Stimulated activated naive CD8-positive, alpha-beta T cell treated with anti-CD3 and anti-CD28 coated beads, Interleukin-15, Interleukin-2, amounts not matched to agents 100 U/mL and 50 U/mL, for 24 hours (primary cell): ENCODE measurements around the gene NKX1-1.

Experiments
- ATAC-seq: fragments of 150-1000 bp; cut with Tn5 transposase; one replicate; pipeline ENCODE4 v1.10.0; 2021
- DNase-seq: peaks from one replicate; pipeline ENCODE4 v3.0.0; 2021

The NKX1-1 gene

DNA sequence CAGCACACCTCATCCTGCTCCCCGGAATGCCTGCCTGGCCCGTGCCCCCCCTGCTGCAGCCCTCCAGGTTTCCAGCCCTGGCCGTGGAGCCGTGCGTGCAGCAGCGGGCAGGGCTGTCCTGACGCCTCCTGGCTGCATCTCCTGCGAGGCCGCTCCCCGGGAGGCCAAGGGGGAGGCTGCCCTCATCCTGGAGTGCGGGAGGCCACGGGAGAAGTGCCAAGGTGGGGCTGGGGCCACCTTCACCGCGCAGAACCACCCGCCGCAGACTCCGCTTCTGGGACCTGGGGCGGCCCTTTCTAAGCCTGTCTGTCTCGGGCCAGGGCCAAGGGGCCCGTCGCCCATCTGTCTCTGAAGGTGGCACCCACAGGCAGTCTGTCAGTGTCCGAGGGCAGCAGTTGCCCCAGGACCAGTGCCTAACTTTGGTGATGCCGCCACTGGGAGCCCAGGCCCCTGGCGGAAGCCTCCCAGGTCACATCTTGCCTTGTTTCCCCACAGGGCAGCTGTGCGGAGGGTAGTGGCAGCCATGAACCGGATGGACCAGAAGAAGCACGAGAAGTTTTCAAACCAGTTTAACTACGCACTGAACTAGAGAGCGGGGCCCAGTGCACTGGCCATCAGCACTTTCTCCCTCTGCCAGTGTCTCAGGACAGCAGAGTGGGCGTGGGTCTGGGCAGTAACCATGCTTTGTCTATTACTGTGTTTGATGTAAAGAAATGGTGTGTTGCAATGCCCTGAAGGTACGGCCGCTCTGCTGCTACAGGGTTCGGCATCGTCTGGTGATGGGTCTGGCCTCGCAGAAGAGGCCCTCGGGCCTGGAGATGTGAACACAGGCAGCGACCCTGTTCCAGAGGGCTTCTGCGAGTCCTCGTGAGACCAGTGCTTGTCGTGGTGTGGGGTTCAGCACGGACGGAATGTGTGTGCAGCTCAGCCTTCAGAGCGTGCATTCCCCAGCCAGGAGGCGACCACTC is 20.6 kb downstream of the NKX1-1 start:
- no peak for ATAC-seq
- no peak for DNase-seq

DNA sequence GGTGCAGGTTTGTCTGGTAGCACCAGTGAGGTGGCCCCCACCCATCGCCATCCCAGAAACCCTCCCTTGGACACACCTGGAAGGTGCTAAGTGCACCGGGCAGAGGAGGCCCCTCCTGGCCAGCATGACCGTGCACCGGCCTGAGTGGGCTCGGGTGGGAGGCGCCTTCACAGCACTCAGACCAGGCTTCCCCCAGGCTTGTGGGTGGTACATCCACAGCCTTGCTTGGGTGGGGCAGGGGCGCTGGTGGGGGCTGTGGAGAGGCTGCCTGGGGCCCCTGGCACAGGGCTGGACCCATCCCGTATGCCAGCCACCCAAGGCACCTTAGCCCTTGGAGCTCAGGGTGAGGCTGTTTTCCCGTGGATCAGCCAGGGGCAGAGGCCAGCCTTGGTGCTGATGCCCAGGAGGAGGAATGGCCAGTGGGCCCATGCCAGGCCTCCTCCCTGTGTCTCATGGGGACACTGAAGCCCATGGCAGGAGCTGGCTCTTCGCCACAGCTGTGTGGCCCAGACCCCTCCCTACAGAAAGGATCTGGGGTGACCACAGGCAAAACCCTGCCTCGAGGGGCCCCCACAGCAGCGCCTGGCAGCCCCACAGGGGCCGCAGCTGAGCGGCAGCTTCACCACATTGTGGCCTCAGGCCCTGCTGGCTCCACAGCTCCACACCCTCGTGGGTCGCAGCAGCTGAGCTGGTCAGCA is 21.4 kb downstream of the NKX1-1 start:
- ATAC-seq (no peak), DNase-seq (no peak)

DNA sequence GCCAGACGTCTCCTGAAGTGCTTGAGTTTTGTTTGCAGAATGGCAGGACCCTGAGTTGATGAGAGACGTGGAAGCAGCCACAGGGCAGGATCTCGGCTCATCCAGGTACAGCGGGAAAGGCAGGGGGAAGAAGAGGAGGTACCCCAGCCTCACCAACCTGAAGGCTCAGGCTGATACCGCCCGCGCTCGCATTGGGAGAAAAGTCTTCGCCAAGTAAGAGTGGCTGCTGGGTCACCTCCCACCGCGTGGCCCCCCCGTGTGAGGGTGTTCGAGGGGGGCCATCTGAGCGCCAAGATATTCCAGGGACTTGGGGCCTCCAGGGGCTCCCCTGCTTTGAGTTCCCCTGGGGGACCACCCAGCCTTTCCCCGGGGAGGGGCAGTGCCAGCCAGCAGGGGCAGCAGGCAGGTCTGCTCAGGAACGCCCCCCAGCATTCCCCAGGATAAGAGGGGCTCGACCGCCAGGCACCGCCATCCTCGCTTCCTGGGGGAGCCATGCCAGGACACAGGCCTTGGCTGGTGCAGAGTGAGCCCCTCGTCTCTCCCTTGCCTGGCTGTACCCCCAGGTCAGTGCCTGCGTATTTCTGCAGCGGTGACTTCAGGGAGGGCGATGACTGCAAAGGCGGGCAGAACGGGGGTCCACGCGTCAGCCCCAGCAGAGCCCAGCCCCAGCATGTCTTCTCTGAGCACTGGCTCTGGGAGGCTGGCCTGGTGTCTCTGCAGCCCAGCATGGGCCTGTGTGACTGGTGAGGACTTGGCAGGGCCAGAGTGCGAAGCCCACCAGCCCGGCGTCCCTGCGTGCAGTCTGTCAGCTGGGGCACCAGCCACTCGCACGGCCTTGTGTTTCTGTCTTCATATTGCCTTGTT is 22.3 kb downstream of the NKX1-1 start:
- DNase-seq = no peak
- ATAC-seq = no peak

GRCh38 chr4:1382776-1383727 is 23.2 kb downstream of the NKX1-1 start:
- no peak for ATAC-seq
- DNase-seq = no peak

DNA sequence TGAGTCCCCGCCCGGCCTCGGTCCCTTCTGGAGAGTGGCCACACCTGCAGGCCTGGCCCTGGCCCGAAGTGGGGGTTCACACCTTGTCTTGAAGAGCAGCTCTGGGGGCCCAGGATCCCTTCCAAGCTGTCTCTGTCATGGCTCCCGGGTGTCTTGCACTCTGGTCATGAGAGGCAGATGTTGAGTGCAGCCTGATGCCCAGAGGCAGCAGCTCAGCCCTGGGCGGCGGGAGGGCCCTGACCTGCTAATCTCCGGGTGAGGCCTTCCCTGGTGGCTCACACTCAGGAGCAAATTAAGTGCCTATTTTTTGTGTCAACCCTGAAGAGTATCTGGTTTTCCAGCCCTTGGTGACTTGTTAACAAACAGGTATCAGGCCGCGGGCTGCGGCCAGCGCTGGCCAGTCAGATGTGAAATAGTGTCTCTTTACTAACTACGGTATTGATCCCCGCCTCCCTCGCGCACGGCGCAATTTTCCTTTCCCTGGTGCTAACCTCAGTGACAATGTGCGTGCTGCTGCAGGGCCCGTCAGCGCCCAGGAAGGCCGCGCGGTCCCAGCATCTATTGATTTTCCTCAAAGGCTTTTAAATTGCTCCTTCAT is 24.2 kb downstream of the NKX1-1 start:
- no peak for ATAC-seq
- no peak for DNase-seq

DNA sequence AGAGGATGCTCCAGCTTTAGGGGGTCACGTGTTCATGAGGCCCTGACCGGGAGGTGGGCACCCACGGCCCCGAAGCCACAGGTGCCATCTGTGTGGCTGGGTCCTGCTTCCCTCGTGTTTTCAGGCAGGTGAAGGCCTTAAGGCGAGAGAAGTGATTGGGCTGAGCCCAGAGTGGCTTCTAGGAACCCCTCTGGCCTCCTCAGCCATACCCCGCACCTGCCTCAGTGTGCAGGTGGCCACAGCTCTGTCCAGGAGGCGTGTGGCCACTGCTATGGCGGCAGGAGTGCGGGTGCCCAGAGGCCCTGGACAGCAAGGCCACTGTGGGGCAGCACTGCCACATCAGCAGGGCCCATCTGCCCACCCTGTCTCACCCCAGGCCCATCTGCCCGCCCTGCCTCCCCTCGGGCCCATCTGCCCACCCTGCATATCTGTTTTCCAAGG is 25.0 kb downstream of the NKX1-1 start:
- DNase-seq (no peak), ATAC-seq (no peak)

DNA sequence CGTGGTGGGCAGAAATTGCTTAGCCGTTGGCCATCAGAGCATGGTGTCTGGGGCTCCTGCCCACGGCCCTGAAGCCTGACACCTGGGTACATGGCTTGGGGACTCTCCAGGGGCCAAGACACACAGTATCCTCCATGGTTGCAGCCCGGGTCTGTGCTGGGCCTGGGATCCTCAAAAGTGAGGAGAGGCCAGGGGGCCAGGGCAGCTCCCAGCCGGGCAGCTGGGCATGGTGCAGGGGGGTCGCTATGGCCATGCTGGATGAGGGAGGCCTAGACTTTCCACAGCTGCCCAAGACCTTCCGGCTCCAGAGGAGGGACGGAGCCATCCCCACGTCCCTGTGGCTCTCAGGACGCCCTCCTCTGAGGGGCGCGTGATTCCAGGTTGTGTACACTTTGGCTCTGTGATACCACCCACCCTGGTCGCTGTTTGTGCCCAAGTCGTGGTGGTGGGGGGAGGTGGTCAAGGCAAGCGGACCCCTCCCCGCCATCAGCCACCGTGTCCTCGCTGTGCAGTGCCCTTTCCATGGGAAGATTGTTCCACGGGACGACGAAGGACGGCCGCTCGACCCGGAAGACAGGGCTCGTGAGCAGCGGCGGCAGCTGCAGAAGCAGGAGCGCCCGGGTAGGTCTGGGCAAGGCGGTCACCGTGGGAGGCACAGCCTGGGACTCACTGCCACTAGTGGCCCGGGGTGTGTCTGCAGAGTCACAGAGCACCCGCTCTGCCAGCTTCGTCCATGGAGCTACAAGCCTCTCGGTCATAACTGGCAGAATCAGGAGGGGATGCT is 25.7 kb downstream of the NKX1-1 start:
- ATAC-seq = no peak
- no peak for DNase-seq

DNA sequence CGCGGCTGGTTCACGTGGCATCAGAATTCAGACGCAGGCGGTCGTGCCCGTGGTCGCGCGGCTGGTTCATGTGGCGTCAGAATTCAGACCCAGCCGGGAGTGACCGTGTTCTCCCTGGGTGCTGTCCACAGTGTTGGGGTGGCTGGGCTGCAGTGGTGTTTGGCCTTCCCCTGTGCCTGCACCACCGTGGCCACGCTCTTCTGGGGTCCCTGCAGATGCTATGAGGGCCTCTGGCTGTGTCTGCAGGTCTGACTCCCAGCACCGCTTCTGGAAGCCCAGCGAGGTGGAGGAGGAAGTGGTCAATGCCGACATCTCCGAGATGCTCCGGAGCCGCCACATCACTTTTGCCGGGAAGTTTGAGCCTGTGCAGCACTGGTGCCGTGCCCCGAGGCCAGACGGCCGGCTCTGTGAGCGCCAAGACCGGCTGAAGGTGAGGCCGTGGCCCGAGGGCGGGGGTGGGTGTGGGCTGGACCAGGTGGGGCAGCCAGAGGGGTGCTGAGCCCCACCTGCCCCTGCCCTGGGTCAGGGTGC is 26.4 kb downstream of the NKX1-1 start:
- DNase-seq (no peak), ATAC-seq (no peak)

GRCh38 chr4:1379351-1379781 is 26.9 kb downstream of the NKX1-1 start:
- ATAC-seq (no peak), DNase-seq (no peak)

DNA sequence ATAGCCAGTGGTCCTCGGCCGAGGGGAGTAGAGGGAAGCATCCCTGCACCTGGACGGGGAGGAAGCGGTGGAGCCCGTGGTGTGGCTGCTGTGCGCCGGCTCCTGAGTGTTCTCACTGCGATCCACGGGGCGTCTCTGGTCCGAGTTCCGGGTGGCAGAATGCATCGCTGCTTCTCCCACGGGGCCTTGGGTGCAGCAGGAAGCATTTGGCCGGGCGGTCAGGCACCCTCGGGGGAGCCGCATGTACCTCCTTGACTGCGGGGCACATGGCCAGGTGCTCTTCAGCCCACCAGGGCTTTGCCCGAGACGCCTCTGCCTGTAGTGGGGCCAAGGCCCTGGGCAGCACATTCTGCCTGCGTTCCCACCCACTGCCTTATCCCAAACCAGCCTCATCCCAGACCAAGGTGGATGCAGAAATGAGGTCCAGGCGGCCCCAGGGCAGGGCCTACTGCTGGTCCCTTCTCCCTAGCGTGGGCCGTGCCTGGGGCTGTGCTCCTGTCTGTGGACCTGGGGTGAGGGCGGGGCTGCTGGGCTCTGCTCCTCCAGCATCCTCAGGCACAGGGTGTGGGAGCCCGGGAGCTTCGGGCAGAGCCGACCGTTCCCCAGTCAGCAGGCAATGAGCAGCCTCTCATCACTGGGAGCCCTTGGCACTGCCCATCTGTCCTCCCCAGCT is 27.5 kb downstream of the NKX1-1 start:
- ATAC-seq = no peak
- DNase-seq = no peak

GRCh38 chr4:1377606-1378261 is 28.5 kb downstream of the NKX1-1 start:
- DNase-seq (no peak), ATAC-seq (no peak)

- no peak for DNase-seq
- no peak for ATAC-seq
Measured at GRCh38 chr4:1376841-1377605, 29.2 kb downstream of the NKX1-1 start.

DNA sequence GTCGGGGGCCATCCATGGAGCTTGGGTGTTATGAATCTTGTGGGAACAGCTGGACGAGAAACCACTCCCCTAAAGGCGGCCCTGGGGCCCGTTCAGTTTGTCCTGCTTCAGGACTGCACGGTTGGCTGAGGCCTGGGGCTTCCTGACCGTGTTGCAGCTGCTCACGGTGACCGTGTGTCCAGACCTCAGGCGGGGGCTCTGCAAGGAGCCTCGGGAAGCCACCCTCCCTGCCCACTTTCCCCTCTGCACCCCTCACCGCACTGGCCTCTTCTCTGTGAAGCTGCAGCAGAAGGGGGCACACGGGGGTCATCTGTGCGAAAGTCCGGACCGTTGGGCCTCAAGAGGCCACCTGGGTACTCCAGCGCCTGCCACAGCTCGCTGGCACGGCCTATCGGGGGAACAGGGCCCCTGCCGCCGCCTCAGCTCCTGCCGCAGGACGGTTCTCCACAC is 29.8 kb downstream of the NKX1-1 start:
- no peak for ATAC-seq
- DNase-seq = no peak

GRCh38 chr4:1375761-1376322 is 30.4 kb downstream of the NKX1-1 start:
- DNase-seq (no peak), ATAC-seq (no peak)

GRCh38 chr4:1375051-1375721 is 31.1 kb downstream of the NKX1-1 start:
- DNase-seq (no peak), ATAC-seq (no peak)

DNA sequence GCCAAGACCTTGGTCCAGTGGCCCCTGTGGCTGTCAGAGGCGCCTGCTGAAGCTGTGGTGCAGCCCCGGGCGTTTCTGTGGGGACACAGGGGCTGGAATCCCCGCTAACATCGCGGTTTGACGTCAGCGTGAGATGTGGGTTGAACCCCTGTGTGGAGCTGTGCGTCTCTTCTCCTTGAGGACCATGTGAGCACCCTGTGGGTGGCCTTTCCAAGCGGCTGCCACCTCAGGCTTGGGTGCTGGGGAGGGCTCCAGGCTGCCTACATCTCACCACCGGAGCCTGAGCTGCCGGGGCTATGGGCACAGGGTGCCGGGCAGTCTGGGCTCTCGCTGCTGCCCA is 31.6 kb downstream of the NKX1-1 start:
- no peak for ATAC-seq
- no peak for DNase-seq
